Measurements from ENCODE around the gene SLC27A3. TPM values are rescaled to one million over a fixed set of nuclear protein-coding genes. Genes with fewer than 3 reads are reported as not detected.
A peak's percentile ranks its signal among the peaks of the same experiment; 100 is the strongest.

SLC27A3 gene
- total RNA-seq, 4 donors from 2014 or later = 18.3 to 72.3 (median 39.6) TPM

- WGBS = 88% methylated on average over 22 of the region's 27 CpGs
- no peak for TF ChIP-seq POLR2A (IDR thresholded peaks at IDR 0.05)
- no peak for TF ChIP-seq CTCF (IDR thresholded peaks at IDR 0.05)
- no peak for TF ChIP-seq POLR2AphosphoS5 (IDR thresholded peaks at IDR 0.05)
- no peak for TF ChIP-seq EP300 (IDR thresholded peaks at IDR 0.05)
- no peak overlapping the region for H3K4me3 ChIP-seq
- no peaks in the 10 kb centered on the region for H3K9me3 ChIP-seq
- DNase-seq (ENCODE audit: low spot score in 2 of 2) = peak in 1 of 2 donors; percentile 71
- H3K36me3 ChIP-seq = no peaks in the 10 kb centered on the region
- peaks cover 15% of the 10 kb centered on the region for H3K4me1 ChIP-seq
- no peaks in the 10 kb centered on the region for H3K27me3 ChIP-seq
- no peak overlapping the region for H3K27ac ChIP-seq
These were observed 24.6 kb downstream of the SLC27A3 start for GRCh38 chr1:153799566-153800465.

GRCh38 chr1:153800516-153800915 lies 25.3 kb downstream of the SLC27A3 start:
- no peak overlapping the region for H3K4me3 ChIP-seq
- 55% methylated on average over 7 of the region's 7 CpGs for WGBS
- TF ChIP-seq CTCF (IDR thresholded peaks at IDR 0.05) (no peak), EP300 (IDR thresholded peaks at IDR 0.05) (no peak), POLR2AphosphoS5 (IDR thresholded peaks at IDR 0.05) (no peak), POLR2A (IDR thresholded peaks at IDR 0.05) (no peak)
- H3K27me3 ChIP-seq = no peaks in the 10 kb centered on the region
- H3K36me3 ChIP-seq = no peaks in the 10 kb centered on the region
- peaks cover 20% of the 10 kb centered on the region for H3K4me1 ChIP-seq
- no peak overlapping the region for H3K27ac ChIP-seq
- peak in 1 of 2 donors; percentile 77 for DNase-seq (ENCODE audit: low spot score in 2 of 2)
- H3K9me3 ChIP-seq = no peaks in the 10 kb centered on the region

- H3K4me3 ChIP-seq = no peak overlapping the region
- peak in 1 of 2 donors; percentile 64 for DNase-seq (ENCODE audit: low spot score in 2 of 2)
- 99% methylated on average over 5 of the region's 6 CpGs for WGBS
- H3K4me1 ChIP-seq = peaks cover 26% of the 10 kb centered on the region
- H3K27ac ChIP-seq = no peak overlapping the region
- H3K36me3 ChIP-seq = no peaks in the 10 kb centered on the region
- no peaks in the 10 kb centered on the region for H3K27me3 ChIP-seq
- TF ChIP-seq POLR2A (IDR thresholded peaks at IDR 0.05) (no peak), POLR2AphosphoS5 (IDR thresholded peaks at IDR 0.05) (no peak), CTCF (IDR thresholded peaks at IDR 0.05) (no peak), EP300 (IDR thresholded peaks at IDR 0.05) (no peak)
- no peaks in the 10 kb centered on the region for H3K9me3 ChIP-seq
These were observed 25.9 kb downstream of the SLC27A3 start for GRCh38 chr1:153801028-153801625.

GRCh38 chr1:153801786-153802697 lies 26.8 kb downstream of the SLC27A3 start:
- Histone ChIP-seq H3K4me1 (peaks cover 28% of the 10 kb centered on the region), H3K27me3 (no peaks in the 10 kb centered on the region), H3K36me3 (peaks cover 2% of the 10 kb centered on the region), H3K27ac (no peak overlapping the region), H3K9me3 (no peaks in the 10 kb centered on the region), H3K4me3 (no peak overlapping the region)
- DNase-seq (ENCODE audit: low spot score in 2 of 2) = peak in 1 of 2 donors; percentile 67
- WGBS = 82% methylated on average over 7 of the region's 7 CpGs
- TF ChIP-seq CTCF (IDR thresholded peaks at IDR 0.05) = no peak
- TF ChIP-seq EP300 (IDR thresholded peaks at IDR 0.05) = no peak
- TF ChIP-seq POLR2AphosphoS5 (IDR thresholded peaks at IDR 0.05) = no peak
- TF ChIP-seq POLR2A (IDR thresholded peaks at IDR 0.05) = no peak

All from suprapubic skin (tissue), 4 donors.